OCI-LY1 (cell line): ENCODE results near the gene LBX1.

Experiments used
- H2AFZ ChIP-seq: fragments of 200-600 bp; sonication (generic), shearing (Covaris generic); 2 replicates; pipeline ENCODE4 v1.6.0; 2014; ENCODE audit warnings: antibody characterized with exemption, mild to moderate bottlenecking, low read length
- H3F3A ChIP-seq: fragments of 200-600 bp; sonication (generic), shearing (Covaris generic); 2 replicates; pipeline ENCODE4 v1.6.0; 2014; ENCODE audit warnings: mild to moderate bottlenecking, antibody characterized with exemption, low read length, moderate library complexity; ENCODE audit not compliant: insufficient read depth
- H3K27ac ChIP-seq: fragments of 200-600 bp; sonication (generic); 2 replicates; pipeline ENCODE4 v1.5.1; 2014; ENCODE audit warnings: low read length, mixed run types, mild to moderate bottlenecking, low read depth; ENCODE audit not compliant: poor library complexity, severe bottlenecking
- H3K27me3 ChIP-seq: fragments of 200-600 bp; sonication (generic); 2 replicates; pipeline ENCODE4 v1.6.0; 2014; ENCODE audit warnings: antibody characterized with exemption, mild to moderate bottlenecking, low read length, moderate library complexity; ENCODE audit not compliant: insufficient read depth
- H3K36me3 ChIP-seq: fragments of 200-600 bp; sonication (generic); 2 replicates; pipeline ENCODE4 v1.6.1; 2014; ENCODE audit warnings: mild to moderate bottlenecking, antibody characterized with exemption, low read length, moderate library complexity, mixed read lengths; ENCODE audit not compliant: insufficient read depth
- H3K4me1 ChIP-seq: fragments of 200-600 bp; sonication (generic); 2 replicates; pipeline ENCODE4 v1.5.1; 2014; ENCODE audit warnings: mild to moderate bottlenecking, low read length, moderate library complexity; ENCODE audit not compliant: insufficient read depth, severe bottlenecking
- H3K4me2 ChIP-seq: fragments of 200-600 bp; sonication (generic), shearing (Covaris generic); 2 replicates; pipeline ENCODE4 v1.6.1; 2014; ENCODE audit warnings: low read length
- H3K4me3 ChIP-seq: fragments of 200-600 bp; sonication (generic); 2 replicates; pipeline ENCODE4 v1.5.1; 2014; ENCODE audit warnings: low read length, low read depth, mild to moderate bottlenecking, mixed read lengths; ENCODE audit not compliant: poor library complexity, severe bottlenecking
- H3K79me2 ChIP-seq: fragments of 200-600 bp; shearing (Covaris generic); 2 replicates; pipeline ENCODE4 v1.6.1; 2016; ENCODE audit warnings: mixed run types, low read length, mixed read lengths; ENCODE audit not compliant: insufficient read depth
- H3K9ac ChIP-seq: fragments of 200-600 bp; sonication (generic), shearing (Covaris generic); 2 replicates; pipeline ENCODE4 v1.6.1; 2014; ENCODE audit warnings: mild to moderate bottlenecking, low read length, mixed read lengths
- H3K9me2 ChIP-seq: fragments of 200-600 bp; sonication (generic), shearing (Covaris generic); 2 replicates; pipeline ENCODE4 v1.6.1; 2014; ENCODE audit warnings: low read depth, mild to moderate bottlenecking, low read length, mixed read lengths
- H3K9me3 ChIP-seq: fragments of 200-600 bp; shearing (Covaris generic); 2 replicates; pipeline ENCODE4 v1.6.1; 2014; ENCODE audit warnings: low read length, mixed read lengths
- H4K20me1 ChIP-seq: fragments of 200-600 bp; sonication (generic), shearing (Covaris generic); 2 replicates; pipeline ENCODE4 v1.6.0; 2016; ENCODE audit warnings: mild to moderate bottlenecking, low read length; ENCODE audit not compliant: insufficient read depth
- EZH2 ChIP-seq: fragments of 200-600 bp; sonication (generic), shearing (Covaris generic); IDR thresholded peaks from 2 replicates; pipeline ENCODE4 v1.8.0; 2017; ENCODE audit warnings: borderline replicate concordance, mixed run types, mild to moderate bottlenecking, antibody characterized with exemption, low read length, moderate library complexity, mixed read lengths
- TF ChIP-seq, protein P1 (sequence below): fragments of 200-600 bp; sonication (generic), shearing (Covaris generic); IDR thresholded peaks from 2 replicates; pipeline ENCODE4 v1.5.1; 2017; ENCODE audit warnings: mild to moderate bottlenecking, antibody characterized with exemption, low read length, moderate library complexity, mixed read lengths

The LBX1 gene

DNA sequence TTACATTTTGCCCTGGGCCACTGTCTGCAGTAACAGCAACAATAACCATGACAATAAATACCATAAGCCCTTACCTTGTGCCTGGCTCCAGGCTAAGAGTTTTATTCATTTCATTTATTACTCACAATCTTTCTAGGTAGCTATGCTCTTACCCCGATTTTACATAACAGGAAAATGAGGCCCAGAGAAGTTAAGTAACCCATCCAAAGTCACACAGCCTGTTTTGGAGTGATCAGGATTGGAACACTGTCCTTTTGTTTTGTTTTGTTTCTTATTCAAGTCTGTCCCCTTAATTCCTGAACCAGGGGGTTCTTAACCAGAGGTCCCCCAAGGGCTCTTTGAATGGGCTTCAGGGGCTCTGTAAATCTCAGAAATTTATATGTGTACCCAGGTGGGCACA lies 4.2 kb upstream of the LBX1 start:
- H3K9me3 ChIP-seq = no peaks in the 10 kb centered on the region
- H4K20me1 ChIP-seq = no peaks in the 10 kb centered on the region
- no peak overlapping the region for H3K4me3 ChIP-seq
- H3K79me2 ChIP-seq = no peaks in the 10 kb centered on the region
- H3K4me1 ChIP-seq = no peaks in the 10 kb centered on the region
- no peaks in the 10 kb centered on the region for H3K9me2 ChIP-seq
- no peaks in the 10 kb centered on the region for H3F3A ChIP-seq
- TF ChIP-seq, protein P1, sequence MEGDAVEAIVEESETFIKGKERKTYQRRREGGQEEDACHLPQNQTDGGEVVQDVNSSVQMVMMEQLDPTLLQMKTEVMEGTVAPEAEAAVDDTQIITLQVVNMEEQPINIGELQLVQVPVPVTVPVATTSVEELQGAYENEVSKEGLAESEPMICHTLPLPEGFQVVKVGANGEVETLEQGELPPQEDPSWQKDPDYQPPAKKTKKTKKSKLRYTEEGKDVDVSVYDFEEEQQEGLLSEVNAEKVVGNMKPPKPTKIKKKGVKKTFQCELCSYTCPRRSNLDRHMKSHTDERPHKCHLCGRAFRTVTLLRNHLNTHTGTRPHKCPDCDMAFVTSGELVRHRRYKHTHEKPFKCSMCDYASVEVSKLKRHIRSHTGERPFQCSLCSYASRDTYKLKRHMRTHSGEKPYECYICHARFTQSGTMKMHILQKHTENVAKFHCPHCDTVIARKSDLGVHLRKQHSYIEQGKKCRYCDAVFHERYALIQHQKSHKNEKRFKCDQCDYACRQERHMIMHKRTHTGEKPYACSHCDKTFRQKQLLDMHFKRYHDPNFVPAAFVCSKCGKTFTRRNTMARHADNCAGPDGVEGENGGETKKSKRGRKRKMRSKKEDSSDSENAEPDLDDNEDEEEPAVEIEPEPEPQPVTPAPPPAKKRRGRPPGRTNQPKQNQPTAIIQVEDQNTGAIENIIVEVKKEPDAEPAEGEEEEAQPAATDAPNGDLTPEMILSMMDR = no peak
- TF ChIP-seq EZH2 = no peak
- H3K27me3 ChIP-seq = no peaks in the 10 kb centered on the region
- no peak overlapping the region for H3K9ac ChIP-seq
- H3K4me2 ChIP-seq = no peak overlapping the region
- H3K27ac ChIP-seq = no peak overlapping the region
- H2AFZ ChIP-seq = no peak overlapping the region
- no peaks in the 10 kb centered on the region for H3K36me3 ChIP-seq

DNA sequence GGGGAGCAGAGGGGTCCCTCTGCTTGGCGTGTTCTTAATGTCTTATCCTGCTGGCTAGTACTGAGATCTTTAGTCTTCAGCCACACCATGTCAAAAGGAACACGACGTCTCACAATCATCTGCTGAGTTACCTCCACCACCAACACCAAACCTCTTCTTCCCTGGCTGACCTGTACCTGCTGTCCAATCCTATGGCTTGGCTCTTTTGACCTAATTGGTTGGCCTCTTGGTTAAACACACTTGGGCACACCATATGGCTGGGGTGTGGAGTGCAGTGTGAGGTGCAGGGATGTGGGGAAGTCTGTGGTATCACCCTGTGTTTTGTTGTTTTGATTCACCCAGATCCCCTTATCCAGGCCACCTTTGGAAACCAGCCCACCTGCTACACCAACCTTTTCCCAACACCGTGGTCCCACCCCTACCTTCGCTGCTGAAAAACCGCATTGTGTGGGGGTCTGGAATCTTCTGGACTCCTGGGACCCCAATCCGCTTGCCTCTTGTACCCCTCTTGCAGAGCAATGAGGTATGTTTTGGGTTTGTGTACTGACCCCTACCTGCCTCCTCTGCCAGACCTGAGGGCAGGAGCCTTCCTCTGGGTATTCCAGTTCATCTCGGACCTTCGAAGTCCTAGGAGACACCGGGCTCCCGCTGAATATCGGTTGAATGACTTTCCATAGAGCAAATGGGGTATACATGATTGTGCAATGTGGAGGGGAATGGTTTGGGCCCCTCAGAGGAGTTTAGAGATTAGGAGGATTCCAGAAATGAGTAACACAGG lies 2.8 kb upstream of the LBX1 start:
- no peaks in the 10 kb centered on the region for H3F3A ChIP-seq
- H3K9ac ChIP-seq = no peak overlapping the region
- no peak overlapping the region for H3K4me2 ChIP-seq
- no peaks in the 10 kb centered on the region for H3K4me1 ChIP-seq
- H3K9me3 ChIP-seq = no peaks in the 10 kb centered on the region
- no peak overlapping the region for H2AFZ ChIP-seq
- H3K27ac ChIP-seq = no peak overlapping the region
- H3K27me3 ChIP-seq = no peaks in the 10 kb centered on the region
- H3K9me2 ChIP-seq = no peaks in the 10 kb centered on the region
- no peaks in the 10 kb centered on the region for H4K20me1 ChIP-seq
- no peak for TF ChIP-seq EZH2
- TF ChIP-seq, protein P1 = no peak
- H3K36me3 ChIP-seq = no peaks in the 10 kb centered on the region
- H3K4me3 ChIP-seq = no peak overlapping the region
- H3K79me2 ChIP-seq = no peaks in the 10 kb centered on the region

DNA sequence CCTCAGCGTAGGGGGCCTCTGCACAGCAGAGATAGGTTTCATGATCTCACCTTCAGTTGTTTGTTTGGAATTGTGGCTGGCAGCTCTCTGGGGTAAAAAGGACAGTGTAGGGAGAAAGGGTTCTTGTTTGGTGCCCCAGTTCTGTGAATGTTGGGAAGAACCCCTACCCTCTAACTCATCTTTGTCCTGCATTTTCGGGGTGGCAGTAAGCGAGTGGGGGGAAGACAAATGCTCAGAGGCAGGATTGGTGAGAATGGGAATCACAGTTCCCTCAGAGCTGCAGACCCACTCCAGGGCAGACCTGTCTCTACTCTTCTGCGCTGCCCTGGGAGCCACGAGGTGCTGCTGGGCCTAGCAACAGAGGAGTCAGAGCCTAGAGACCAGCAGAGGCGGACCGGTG lies 1.8 kb upstream of the LBX1 start:
- Histone ChIP-seq H2AFZ (no peak overlapping the region), H3K9ac (no peak overlapping the region), H3K4me3 (no peak overlapping the region), H3K27ac (no peak overlapping the region), H3K4me2 (no peak overlapping the region), H3F3A (no peaks in the 10 kb centered on the region), H3K36me3 (no peaks in the 10 kb centered on the region), H3K4me1 (no peaks in the 10 kb centered on the region), H3K27me3 (no peaks in the 10 kb centered on the region), H3K9me3 (no peaks in the 10 kb centered on the region), H3K9me2 (no peaks in the 10 kb centered on the region), H3K79me2 (no peaks in the 10 kb centered on the region), H4K20me1 (no peaks in the 10 kb centered on the region)
- TF ChIP-seq EZH2 = no peak
- TF ChIP-seq, protein P1 = no peak
